Heart left ventricle (tissue), 16 donors: ENCODE results near the gene VGLL4. TPM values are rescaled to one million over a fixed set of nuclear protein-coding genes. Genes with fewer than 3 reads are reported as not detected.

Experiments used
- ATAC-seq, 4 donors: fragments of 200-7000 bp; cut with Tn5 transposase; one replicate each; pipeline ENCODE4 v1.9.1; 2020 to 2022; ENCODE audit warnings: moderate library complexity in 4 of 4, mild to moderate bottlenecking in 3 of 4, moderate number of reproducible peaks in 1 of 4
- DNase-seq, 5 donors: peaks; one replicate each; pipeline ENCODE4 v3.0.0-alpha.2; 2020
- H3K27ac ChIP-seq, 12 donors: fragments of 200-600 bp; sonication (generic) in 4 of 12; one replicate each; pipeline versions ENCODE4 v1.5.0 to v1.8.0; 2016 to 2022; ENCODE audit warnings: mild to moderate bottlenecking in 2 of 12
- H3K27me3 ChIP-seq, 9 donors: fragments of 200-600 bp; sonication (generic) in 2 of 9; one replicate each; pipeline versions ENCODE4 v1.5.1 to v1.8.0; 2016 to 2022; ENCODE audit warnings: mild to moderate bottlenecking in 3 of 9
- H3K36me3 ChIP-seq, 9 donors: fragments of 200-600 bp; sonication (generic) in 2 of 9; one replicate each; pipeline versions ENCODE4 v1.5.0 to v1.8.0; 2018 to 2022; ENCODE audit warnings: mild to moderate bottlenecking in 2 of 9
- H3K4me1 ChIP-seq, 12 donors: fragments of 200-600 bp; sonication (generic) in 4 of 12; one replicate each; pipeline versions ENCODE4 v1.5.0 to v1.8.0; 2016 to 2022; ENCODE audit warnings: mild to moderate bottlenecking in 3 of 12
- H3K4me3 ChIP-seq, 12 donors: fragments of 200-600 bp; sonication (generic) in 4 of 12; one replicate each; pipeline versions ENCODE4 v1.5.0 to v1.8.0; 2017 to 2022; ENCODE audit warnings: mild to moderate bottlenecking in 9 of 12, moderate library complexity in 4 of 12
- H3K9me3 ChIP-seq, 12 donors: fragments of 200-600 bp; sonication (generic) in 4 of 12; one replicate each; pipeline versions ENCODE4 v1.5.0 to v1.8.0; 2016 to 2022; ENCODE audit warnings: mild to moderate bottlenecking in 1 of 12
- CTCF ChIP-seq, 12 donors: fragments of 200-600 bp; sonication (generic) in 4 of 12; IDR thresholded peaks; one replicate each; pipeline versions ENCODE4 v1.5.0 to v1.8.0; 2018 to 2022; ENCODE audit warnings: antibody characterized with exemption in 12 of 12, mild to moderate bottlenecking in 5 of 12
- POLR2A ChIP-seq, 2 donors: fragments of 450-650 bp; IDR thresholded peaks; one replicate each; pipeline ENCODE4 v1.6.1; 2017; ENCODE audit warnings: antibody characterized with exemption in 2 of 2, mild to moderate bottlenecking in 2 of 2, moderate library complexity in 2 of 2
- WGBS, 4 donors: extraction: QIAGEN DNeasy Blood & Tissue Kit in 2 of 4; methylation state at CpG; one replicate each; pipeline versions ENCODE4 v1.1.5 to v1.1.7; 2013 to 2018; 5-methylcytosine and 5-hydroxymethylcytosine counted together
- intact Hi-C, 10 donors: fragments of 100-400 bp; cut with DNase I; formaldehyde crosslinking; loops; one replicate each; pipeline versions ENCODE4 v1.11.1 to v1.14.2; 2022
- polyA plus RNA-seq, 2 donors: library from polyadenylated mRNA; stranded (reverse); fragments of 200-250 nt; gene quantifications; one replicate each; pipeline ENCODE4 v1.2.3, GENCODE V29; 2013
- total RNA-seq, 9 donors: library from RNA; depleted of rRNA in 2 of 9; stranded (reverse); fragments of >200 nt in 2 of 9; fragmentation: NEBNext Ultra II Directional in 3 of 9; extraction: Animal tissue kit (Norgen Biotek cat#: 25700) in 3 of 9; gene quantifications; one replicate each; pipeline versions ENCODE4 v1.1.0 to v1.2.4, GENCODE V29; 2016 to 2023
- donor health status: ischemic (EF 13 %, LVEDD 7.1; RV severe dilation, severe dysfunction).
- donor health status: healthy with polysubstance abuse.
- donor health status: DM: no; HTN: yes; CAD: no.
- donor health status: DM: no; HTN: no; CAD: no.
- donor health status: ischemic (EF 25% LVEDD 6.9; RV normal size, moderate dysfunction).
- donor health status: ischemic (EF 25% LVEDD 5.7; RV mildly dilated, moderate dysfunction).
- donor health status: healthy.
- donor health status: DM: yes; HTN: yes; CAD: no.
- donor health status: ischemic (EF 35%, LVEDD 5.7; RV mildly dilated, moderate dysfunction).
- donor health status: nonischemic (EF 11% LVEDD 7.7; RV severe dilation, severe dysfunction).
- donor health status: DM: yes; HTN: yes; CAD: no.
- donor health status: PGD.
- donor health status: ischemic (EF 29% LVEDD 5.4; RV normal size, mild dysfunction).
- donor health status: nonischemic (EF 23%, LVEDD 6.1; RV moderate dilation, normal function).

Gene VGLL4
- total and polyA plus RNA-seq, 11 donors = 24.0 to 40.4 (median 27.0) TPM

GRCh38 chr3:11619946-11620652, 23.6 kb downstream of the VGLL4 start:
- 70 to 84% (median 72%) methylated on average over 11 of the region's 11 CpGs for WGBS, 4 donors
- Histone ChIP-seq H3K9me3 (no peaks in the 10 kb centered on the region), H3K27ac (peak overlapping the region in 1 of 12 donors; percentile 22), H3K27me3 (no peaks in the 10 kb centered on the region), H3K4me1 (peaks cover 0 to 91% (median 62%) of the 10 kb centered on the region in 12 donors), H3K36me3 (no peaks in the 10 kb centered on the region), H3K4me3 (no peak overlapping the region)
- intact Hi-C loops = no loop called here
- TF ChIP-seq CTCF (IDR thresholded peaks at IDR 0.05) (no peak), POLR2A (IDR thresholded peaks at IDR 0.05) (no peak)
- no peak for DNase-seq
- ATAC-seq = peak in 2 of 4 donors; percentile 26 to 28

- no peaks in the 10 kb centered on the region for H3K9me3 ChIP-seq
- H3K27me3 ChIP-seq = no peaks in the 10 kb centered on the region
- no peak for DNase-seq
- H3K4me1 ChIP-seq = peaks cover 0 to 91% (median 61%) of the 10 kb centered on the region in 12 donors
- H3K4me3 ChIP-seq = no peak overlapping the region
- TF ChIP-seq CTCF (IDR thresholded peaks at IDR 0.05) (no peak), POLR2A (IDR thresholded peaks at IDR 0.05) (no peak)
- intact Hi-C loops = no loop called here
- H3K27ac ChIP-seq = no peak overlapping the region
- 82 to 92% (median 87%) methylated on average over 6 of the region's 6 CpGs for WGBS, 4 donors
- no peak for ATAC-seq
- no peaks in the 10 kb centered on the region for H3K36me3 ChIP-seq
Measured at GRCh38 chr3:11619461-11619860, 24.3 kb downstream of the VGLL4 start.

GRCh38 chr3:11618904-11619303, 24.8 kb downstream of the VGLL4 start:
- WGBS, 4 donors = 40 to 53% (median 48%) methylated on average over 5 of the region's 5 CpGs
- Histone ChIP-seq H3K27me3 (no peaks in the 10 kb centered on the region), H3K9me3 (no peaks in the 10 kb centered on the region), H3K36me3 (no peaks in the 10 kb centered on the region), H3K4me1 (peaks cover 0 to 91% (median 61%) of the 10 kb centered on the region in 12 donors), H3K27ac (no peak overlapping the region), H3K4me3 (no peak overlapping the region)
- DNase-seq (no peak), ATAC-seq (no peak)
- TF ChIP-seq CTCF (IDR thresholded peaks at IDR 0.05) (no peak), POLR2A (IDR thresholded peaks at IDR 0.05) (no peak)
- intact Hi-C loops = no loop called here

- no peaks in the 10 kb centered on the region for H3K36me3 ChIP-seq
- no peaks in the 10 kb centered on the region for H3K27me3 ChIP-seq
- H3K9me3 ChIP-seq = no peaks in the 10 kb centered on the region
- H3K27ac ChIP-seq = no peak overlapping the region
- WGBS, 4 donors = 6 to 30% (median 14%) methylated on average over 2 of the region's 2 CpGs
- DNase-seq (no peak), ATAC-seq (no peak)
- intact Hi-C loops = no loop called here
- peaks cover 0 to 94% (median 73%) of the 10 kb centered on the region in 12 donors for H3K4me1 ChIP-seq
- TF ChIP-seq CTCF (IDR thresholded peaks at IDR 0.05) = no peak
- no peak for TF ChIP-seq POLR2A (IDR thresholded peaks at IDR 0.05)
- no peak overlapping the region for H3K4me3 ChIP-seq
Measured at GRCh38 chr3:11616551-11616950, 27.2 kb downstream of the VGLL4 start.
